GM23248 (cell line): Measurements from ENCODE around the gene TBC1D2.

Experiments
- EZH2 ChIP-seq: fragments of 200-600 bp; sonication (generic); IDR thresholded peaks from 2 replicates; pipeline ENCODE4 v1.6.1; 2018; ENCODE audit warnings: antibody characterized with exemption, mild to moderate bottlenecking; ENCODE audit not compliant: insufficient read depth, poor library complexity, severe bottlenecking
- EZH2phosphoT487 ChIP-seq: fragments of 200-600 bp; sonication (generic); IDR thresholded peaks from 2 replicates; pipeline ENCODE4 v1.6.1; 2018; ENCODE audit warnings: antibody characterized with exemption, moderate library complexity, mild to moderate bottlenecking, low read depth; ENCODE audit not compliant: insufficient read depth

GRCh38 chr9:98171176-98171925, 84.1 kb downstream of the TBC1D2 start:
- TF ChIP-seq EZH2phosphoT487 (no peak), EZH2 (no peak)
